Measurements from ENCODE around the gene SH2D5.
"Not testable (repeated sequence)": the region's sequence is repeated elsewhere in the genome, so short reads cannot be mapped to it uniquely, and the experiment has no call there.

SH2D5 gene

DNA sequence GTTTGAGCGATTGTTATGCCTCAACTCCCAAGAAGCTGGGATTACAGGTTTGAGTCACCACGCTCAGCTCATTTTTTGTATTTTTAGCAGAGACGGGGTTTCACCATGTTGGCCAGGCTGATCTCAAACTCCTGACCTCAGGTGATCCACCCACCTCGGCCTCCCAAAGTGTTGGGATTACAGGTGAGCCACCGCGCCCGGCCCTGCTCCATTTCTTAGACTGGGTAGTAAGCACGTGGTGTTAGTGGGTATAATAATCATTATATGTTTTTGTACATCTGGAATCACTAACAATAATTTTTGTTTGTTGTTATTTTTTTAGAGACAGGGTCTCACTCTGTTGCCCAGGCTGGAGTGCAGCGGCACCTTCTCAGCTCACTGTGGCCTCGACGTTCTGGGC lies 58.9 kb downstream of the SH2D5 start:
- H3K4me3 ChIP-seq (ENCODE audit: low read depth, low read length); H3K27me3 ChIP-seq (ENCODE audit: control insufficient read depth, insufficient read depth, low read length); H3K27ac ChIP-seq (ENCODE audit: low read depth, low read length); H3K36me3 ChIP-seq (ENCODE audit: control insufficient read depth, insufficient read depth, low read length); H3K4me1 ChIP-seq (ENCODE audit: control insufficient read depth, insufficient read depth, low read length); H3K9me3 ChIP-seq (ENCODE audit: control insufficient read depth, insufficient read depth, low read depth, low read length); H3K9ac ChIP-seq (ENCODE audit: low read length): not testable (repeated sequence)

DNA sequence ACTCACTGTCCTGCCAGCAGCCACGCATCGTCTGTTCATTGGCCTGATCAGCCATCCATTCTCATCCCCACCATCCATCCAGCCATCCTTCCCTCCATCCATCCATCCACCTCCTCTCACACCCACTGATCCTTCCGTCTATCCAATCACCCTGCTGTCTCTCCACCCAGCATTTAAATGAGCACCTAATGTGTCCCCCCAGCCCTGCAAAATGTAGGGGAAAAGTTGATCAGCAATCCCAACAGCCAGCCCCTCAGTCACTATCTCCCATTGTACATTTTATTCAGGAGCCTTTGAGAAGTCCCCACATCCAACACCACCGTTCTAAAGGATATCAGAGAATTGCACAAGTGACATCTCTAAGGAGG lies 60.3 kb downstream of the SH2D5 start:
- Histone ChIP-seq H3K9me3 (ENCODE audit: control insufficient read depth, insufficient read depth, low read depth, low read length) (no peaks in the 10 kb centered on the region), H3K27me3 (ENCODE audit: control insufficient read depth, insufficient read depth, low read length) (no peaks in the 10 kb centered on the region), H3K4me1 (ENCODE audit: control insufficient read depth, insufficient read depth, low read length) (no peaks in the 10 kb centered on the region), H3K27ac (ENCODE audit: low read depth, low read length) (no peak overlapping the region), H3K9ac (ENCODE audit: low read length) (no peak overlapping the region), H3K4me3 (ENCODE audit: low read depth, low read length) (no peak overlapping the region), H3K36me3 (ENCODE audit: control insufficient read depth, insufficient read depth, low read length) (peaks cover 7% of the 10 kb centered on the region)

GRCh38 chr1:20670936-20671335 lies 61.6 kb downstream of the SH2D5 start:
- Histone ChIP-seq H3K9me3 (ENCODE audit: control insufficient read depth, insufficient read depth, low read depth, low read length) (no peaks in the 10 kb centered on the region), H3K27me3 (ENCODE audit: control insufficient read depth, insufficient read depth, low read length) (no peaks in the 10 kb centered on the region), H3K4me1 (ENCODE audit: control insufficient read depth, insufficient read depth, low read length) (no peaks in the 10 kb centered on the region)

More at GRCh38 chr1:20670936-20671335, 61.6 kb downstream of the SH2D5 start:
- Histone ChIP-seq H3K9ac (ENCODE audit: low read length) (no peak overlapping the region), H3K4me3 (ENCODE audit: low read depth, low read length) (no peak overlapping the region), H3K36me3 (ENCODE audit: control insufficient read depth, insufficient read depth, low read length) (peaks cover 7% of the 10 kb centered on the region), H3K27ac (ENCODE audit: low read depth, low read length) (no peak overlapping the region)

All from HUES6 (cell line).